ENCODE results near the gene PRKD2.

PRKD2 gene

GRCh38 chr19:46741447-46741846 is 24.5 kb upstream of the PRKD2 start:
- no peak for DNase-seq (ENCODE audit: low read depth in 2 of 2)

- no peak for DNase-seq (ENCODE audit: low read depth in 2 of 2)
These were observed 22.4 kb upstream of the PRKD2 start for GRCh38 chr19:46739290-46739771.

- no peak for DNase-seq (ENCODE audit: low read depth in 2 of 2)
These were observed 20.9 kb upstream of the PRKD2 start for GRCh38 chr19:46737761-46738171.

DNA sequence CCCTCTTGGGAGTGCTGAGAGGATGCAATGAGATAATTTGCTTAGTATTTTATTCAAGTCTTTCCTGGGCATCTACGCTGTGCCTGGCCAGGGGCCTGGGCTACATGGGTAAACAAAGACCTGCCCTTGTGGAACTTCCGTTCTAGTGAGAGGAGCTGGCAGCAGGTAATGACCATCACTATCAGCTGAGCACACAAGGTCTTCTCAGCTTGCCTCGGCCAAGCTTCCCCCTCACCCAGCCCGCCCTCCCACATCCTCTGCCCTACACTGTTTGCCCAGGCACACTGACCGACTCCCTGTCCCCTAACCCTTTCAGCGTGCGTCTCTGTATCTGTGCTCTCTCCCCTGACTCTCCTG is 20.4 kb upstream of the PRKD2 start:
- DNase-seq (ENCODE audit: low read depth in 2 of 2): no peak

DNA sequence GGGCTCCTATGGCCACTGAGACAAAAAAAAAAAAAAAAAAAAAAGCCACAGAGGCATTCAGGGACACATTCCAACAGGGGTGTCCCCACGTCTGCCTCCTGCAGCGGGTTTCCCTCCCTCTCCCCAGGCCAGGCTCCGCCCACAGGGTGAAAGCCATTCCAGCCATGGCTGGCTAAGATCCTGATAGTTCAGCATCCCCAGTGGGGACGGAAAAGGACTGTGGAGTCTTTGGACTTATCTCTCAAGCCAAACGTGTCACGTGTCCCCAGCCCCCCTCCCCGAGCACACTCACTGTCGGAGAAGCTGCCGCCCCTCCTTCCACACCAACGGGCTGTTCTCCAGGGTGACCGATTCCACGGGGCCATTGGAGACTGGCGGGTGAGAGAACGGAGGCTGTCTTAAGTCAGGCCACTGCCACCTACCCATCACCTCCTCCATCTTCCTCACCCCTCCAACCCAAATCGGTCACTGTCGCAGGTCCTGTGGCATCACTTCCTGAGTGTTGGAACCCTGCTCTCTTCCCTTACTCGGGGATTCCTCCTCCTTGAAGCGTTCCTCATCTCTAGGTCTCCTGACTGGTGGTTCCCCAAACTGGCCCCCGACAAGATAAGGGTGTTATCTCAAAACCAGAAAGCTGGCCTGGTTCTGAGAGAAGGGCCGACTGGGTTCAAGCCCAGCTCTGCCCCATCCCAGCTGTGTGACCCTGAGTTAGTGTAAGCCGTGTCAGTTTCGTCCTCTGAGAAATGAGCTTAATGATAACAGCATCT is 19.8 kb upstream of the PRKD2 start:
- no peak for DNase-seq (ENCODE audit: low read depth in 2 of 2)

- DNase-seq (ENCODE audit: low read depth in 2 of 2): no peak
These were observed 16.9 kb upstream of the PRKD2 start for GRCh38 chr19:46733690-46734292.

DNA sequence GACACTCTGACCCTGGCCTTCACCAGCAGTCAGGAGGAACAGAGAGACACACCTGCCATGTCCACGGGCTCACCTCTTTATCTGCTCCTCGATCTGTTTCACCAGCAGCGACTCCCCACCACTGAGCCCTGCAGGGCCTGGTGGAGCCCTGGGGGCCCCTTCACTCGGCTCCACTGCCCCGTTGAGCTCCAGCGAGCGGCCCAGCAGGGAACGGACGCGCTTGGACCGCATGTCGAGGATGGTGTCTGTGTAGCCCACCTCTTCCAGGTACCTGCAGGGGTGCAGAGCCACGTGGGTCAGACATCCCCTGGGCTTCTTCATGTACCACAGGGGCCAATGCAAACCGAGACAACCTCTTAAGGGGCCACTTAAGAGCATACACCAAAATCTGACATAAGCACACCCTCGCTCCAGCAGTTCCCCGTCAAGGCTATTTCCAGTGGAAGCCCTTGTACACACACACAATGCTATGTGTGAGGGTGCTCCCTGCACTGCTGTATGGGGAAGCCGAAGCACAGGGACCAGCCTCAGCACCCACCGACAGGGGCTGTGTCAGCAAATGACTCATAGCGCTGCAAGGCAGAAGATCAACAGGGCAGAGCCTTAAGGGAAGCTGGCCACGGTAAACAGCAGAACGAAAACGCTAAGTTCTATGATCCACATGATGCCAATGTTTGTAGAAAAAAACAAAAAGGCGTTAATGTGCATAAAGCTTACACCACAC is 16.2 kb upstream of the PRKD2 start:
- no peak for DNase-seq (ENCODE audit: low read depth in 2 of 2)

- DNase-seq (ENCODE audit: low read depth in 2 of 2): no peak
These were observed 15.4 kb upstream of the PRKD2 start for GRCh38 chr19:46732172-46732938.

DNA sequence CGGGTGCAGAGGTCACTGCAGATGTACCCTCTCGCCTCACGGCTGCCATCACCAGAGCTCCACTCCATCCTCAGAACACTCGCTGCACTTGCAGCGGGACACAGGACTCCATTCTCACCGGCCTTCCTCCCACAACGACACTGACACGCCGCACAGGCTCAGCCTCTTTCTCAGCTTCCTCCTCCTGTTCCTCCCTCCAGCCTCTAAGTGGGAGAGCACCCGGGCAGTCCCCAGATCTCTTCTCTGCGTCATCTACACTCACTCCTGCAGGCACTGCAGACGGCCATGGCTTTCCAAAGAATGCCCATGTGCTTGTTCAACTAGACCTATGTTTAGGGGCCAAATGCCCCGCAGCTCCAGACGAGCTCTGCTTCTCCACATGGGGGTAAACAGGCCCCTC is 14.7 kb upstream of the PRKD2 start:
- DNase-seq (ENCODE audit: low read depth in 2 of 2): no peak

- no peak for DNase-seq (ENCODE audit: low read depth in 2 of 2)
These were observed 14.1 kb upstream of the PRKD2 start for GRCh38 chr19:46731007-46731501.

DNA sequence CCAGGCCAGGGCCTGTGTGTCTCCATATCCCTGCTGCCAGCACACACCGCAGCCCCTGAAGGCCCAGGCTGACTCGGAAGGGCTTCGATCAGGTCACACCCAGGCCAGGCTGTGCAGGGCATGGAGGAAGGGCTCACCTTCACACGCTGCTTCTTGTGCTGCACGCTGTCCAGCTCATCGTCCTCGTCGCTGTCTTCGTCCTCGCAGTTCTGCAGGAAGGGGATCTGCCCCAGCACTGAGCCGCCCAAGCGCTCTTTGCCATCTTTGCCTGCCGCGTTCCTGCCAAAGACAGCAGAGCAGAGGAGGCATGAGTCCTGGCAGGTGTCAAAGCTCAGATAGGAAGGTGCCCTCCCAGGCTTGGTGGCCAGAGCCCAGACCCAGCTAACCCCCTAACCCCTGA is 13.7 kb upstream of the PRKD2 start:
- no peak for DNase-seq (ENCODE audit: low read depth in 2 of 2)

DNA sequence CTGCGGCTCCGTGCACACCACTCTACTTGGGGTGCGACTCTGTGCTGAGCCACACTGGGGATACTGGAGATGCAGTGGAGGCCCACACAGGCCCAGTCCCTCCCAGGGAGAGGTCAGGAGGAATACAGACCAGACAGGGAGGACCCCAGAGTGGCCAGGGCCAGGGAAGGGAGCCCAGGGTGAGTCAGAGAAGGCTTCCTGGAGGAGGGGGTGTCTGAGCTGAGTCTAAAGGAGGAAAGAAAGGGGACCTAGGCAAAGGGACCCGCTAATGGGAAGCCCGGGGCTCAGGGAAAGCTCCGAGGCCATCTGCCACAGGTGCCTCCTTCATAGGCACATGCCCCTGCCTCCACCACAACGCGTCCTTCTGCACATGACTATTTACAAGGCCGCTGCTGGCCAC is 13.3 kb upstream of the PRKD2 start:
- no peak for DNase-seq (ENCODE audit: low read depth in 2 of 2)

DNA sequence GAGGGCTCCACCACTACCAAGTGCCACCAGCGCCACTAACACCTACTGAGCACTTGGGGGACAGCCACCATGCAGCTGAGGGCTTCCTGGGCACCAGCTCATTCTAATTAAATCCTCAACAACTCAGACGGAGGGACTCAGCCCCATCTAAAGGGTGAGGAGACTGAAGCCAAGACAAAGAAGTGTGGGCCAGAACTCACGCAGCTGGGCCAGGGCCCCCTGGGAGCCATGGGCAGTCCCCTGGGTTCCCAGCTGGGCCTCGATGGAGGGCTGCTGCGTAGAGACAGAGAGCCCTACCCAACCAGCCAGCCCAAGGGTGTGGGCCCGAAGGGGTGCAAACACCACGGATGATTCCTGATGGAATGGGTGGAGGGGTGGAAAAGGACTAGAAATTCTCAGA is 12.8 kb upstream of the PRKD2 start:
- DNase-seq (ENCODE audit: low read depth in 2 of 2): no peak

DNA sequence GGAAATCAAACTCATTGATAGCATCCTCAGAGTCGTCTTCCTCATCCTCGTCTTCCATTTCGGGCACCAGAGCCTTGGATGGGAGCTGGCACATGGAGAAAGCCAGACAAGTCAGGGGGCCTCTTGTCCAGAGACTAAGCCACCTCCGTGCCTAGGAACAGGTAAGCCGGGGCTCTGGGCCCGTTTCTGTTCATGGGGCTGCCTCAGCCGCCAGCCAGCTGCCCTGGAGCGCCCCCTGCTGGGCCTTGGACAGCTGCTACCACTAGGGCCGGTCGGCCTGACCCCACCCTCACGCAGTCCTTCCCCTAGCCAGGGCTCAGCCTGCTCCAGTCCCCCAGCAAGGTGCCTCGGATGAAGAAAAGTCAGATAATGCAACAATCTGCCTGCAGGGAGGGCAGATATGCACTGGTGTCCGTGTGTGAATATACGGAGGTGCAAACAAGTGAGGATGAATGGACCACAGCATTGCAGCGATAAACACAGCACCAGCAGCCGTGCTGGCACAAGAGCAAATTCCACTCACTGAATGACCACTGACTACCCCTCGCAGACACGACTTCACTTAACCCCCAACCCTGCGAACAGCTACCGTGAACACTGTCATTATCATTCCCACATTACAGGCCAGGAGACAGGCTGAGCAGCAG is 11.9 kb upstream of the PRKD2 start:
- DNase-seq (ENCODE audit: low read depth in 2 of 2): peak; percentile 66 to 82

GRCh38 chr19:46728208-46728607 is 11.3 kb upstream of the PRKD2 start:
- DNase-seq (ENCODE audit: low read depth in 2 of 2): no peak

GRCh38 chr19:46727757-46728156 is 10.8 kb upstream of the PRKD2 start:
- no peak for DNase-seq (ENCODE audit: low read depth in 2 of 2)

DNA sequence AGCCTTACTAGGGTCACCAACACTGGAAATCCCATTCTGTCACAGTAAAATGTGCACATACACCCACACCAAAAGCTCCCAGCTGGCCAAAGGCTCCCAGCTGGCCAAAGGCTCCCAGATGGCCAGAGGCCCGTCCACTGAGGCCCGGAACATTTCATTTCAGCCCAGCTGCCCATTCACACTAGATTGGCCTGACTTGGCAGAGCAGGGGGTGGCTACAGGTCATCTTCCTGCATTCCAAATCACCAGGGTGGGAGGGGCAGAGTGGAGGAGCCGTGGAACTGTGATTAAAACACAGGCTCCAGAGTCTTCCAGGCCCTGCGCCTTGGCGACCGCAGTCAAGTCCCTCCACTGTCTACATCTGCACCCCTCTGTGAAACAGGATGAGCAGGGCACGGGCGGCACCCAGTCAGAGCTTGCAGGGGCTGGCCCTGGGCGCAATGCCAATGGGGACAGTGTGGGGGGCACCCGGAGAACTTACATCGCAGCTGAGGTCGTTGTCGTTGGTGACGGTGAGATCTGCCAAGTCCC is 10.1 kb upstream of the PRKD2 start:
- DNase-seq (ENCODE audit: low read depth in 2 of 2): no peak

- DNase-seq (ENCODE audit: low read depth in 2 of 2): no peak
These were observed 9.6 kb upstream of the PRKD2 start for GRCh38 chr19:46726551-46726950.

DNA sequence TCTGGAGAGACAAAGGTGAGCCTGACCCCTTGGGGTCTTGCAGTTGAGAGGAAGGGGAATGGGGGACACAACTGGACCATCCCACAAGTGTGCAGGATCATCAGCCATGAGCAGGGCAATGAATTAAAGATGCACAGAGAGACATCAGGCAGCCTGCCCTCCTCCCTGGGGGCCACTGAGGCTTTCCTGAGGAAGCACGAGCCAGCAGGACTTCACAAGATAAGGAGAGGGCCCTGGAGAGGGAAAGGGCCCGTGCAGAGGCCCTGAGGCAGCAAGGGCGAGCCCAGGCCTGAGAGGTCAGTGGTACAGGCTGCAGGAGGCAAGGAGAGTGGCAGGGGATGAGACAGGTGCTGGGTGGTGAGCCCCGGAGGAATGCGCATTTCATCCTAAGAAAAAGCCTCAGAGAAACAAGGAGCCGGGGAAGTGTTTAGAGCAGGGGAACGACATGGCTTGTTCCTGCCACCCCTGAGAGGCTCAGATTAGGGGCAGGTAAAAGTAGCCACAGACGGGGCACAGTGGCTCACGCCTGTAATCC is 9.0 kb upstream of the PRKD2 start:
- no peak for DNase-seq (ENCODE audit: low read depth in 2 of 2)

- no peak for DNase-seq (ENCODE audit: low read depth in 2 of 2)
These were observed 8.3 kb upstream of the PRKD2 start for GRCh38 chr19:46725036-46725820.
